ENCODE data around the gene OSBPL8.
"Not testable (repeated sequence)": the region's sequence is repeated elsewhere in the genome, so short reads cannot be mapped to it uniquely, and the experiment has no call there.

The OSBPL8 gene

GRCh38 chr12:76376876-76377275, 182.7 kb downstream of the OSBPL8 start:
- peaks cover 0 to 13% of the 10 kb centered on the region in 2 donors for H3K36me3 ChIP-seq (ENCODE audit: control insufficient read depth in 2 of 2, insufficient read depth in 2 of 2, low read length in 2 of 2)
- not testable (repeated sequence) for H3K27ac ChIP-seq (ENCODE audit: low read depth in 2 of 2, low read length in 2 of 2)

GRCh38 chr12:76375939-76376338, 183.6 kb downstream of the OSBPL8 start:
- H3K4me3 ChIP-seq (ENCODE audit: low read length in 2 of 2) = no peak overlapping the region
- no peak overlapping the region for H3K27ac ChIP-seq (ENCODE audit: low read depth in 2 of 2, low read length in 2 of 2)
- H3K36me3 ChIP-seq (ENCODE audit: control insufficient read depth in 2 of 2, insufficient read depth in 2 of 2, low read length in 2 of 2) = peaks cover 0 to 13% of the 10 kb centered on the region in 2 donors
- no peaks in the 10 kb centered on the region for H3K9me3 ChIP-seq (ENCODE audit: control insufficient read depth in 2 of 2, low read length in 2 of 2)
- no peaks in the 10 kb centered on the region for H3K4me1 ChIP-seq (ENCODE audit: control insufficient read depth in 2 of 2, insufficient read depth in 2 of 2, low read length in 2 of 2)
- no peaks in the 10 kb centered on the region for H3K27me3 ChIP-seq (ENCODE audit: control insufficient read depth in 2 of 2, insufficient read depth in 2 of 2, low read length in 2 of 2)
- H3K9ac ChIP-seq (ENCODE audit: low read depth in 1 of 2, low read length in 2 of 2) = no peak overlapping the region

More at GRCh38 chr12:76376876-76377275, 182.7 kb downstream of the OSBPL8 start:
- H3K4me1 ChIP-seq (ENCODE audit: control insufficient read depth in 2 of 2, insufficient read depth in 2 of 2, low read length in 2 of 2); H3K9me3 ChIP-seq (ENCODE audit: control insufficient read depth in 2 of 2, low read length in 2 of 2); H3K9ac ChIP-seq (ENCODE audit: low read depth in 1 of 2, low read length in 2 of 2); H3K4me3 ChIP-seq (ENCODE audit: low read length in 2 of 2); H3K27me3 ChIP-seq (ENCODE audit: control insufficient read depth in 2 of 2, insufficient read depth in 2 of 2, low read length in 2 of 2): not testable (repeated sequence)

GRCh38 chr12:76375470-76375869, 184.1 kb downstream of the OSBPL8 start:
- Histone ChIP-seq H3K27me3 (ENCODE audit: control insufficient read depth in 2 of 2, insufficient read depth in 2 of 2, low read length in 2 of 2) (no peaks in the 10 kb centered on the region), H3K4me1 (ENCODE audit: control insufficient read depth in 2 of 2, insufficient read depth in 2 of 2, low read length in 2 of 2) (no peaks in the 10 kb centered on the region), H3K9ac (ENCODE audit: low read depth in 1 of 2, low read length in 2 of 2) (no peak overlapping the region), H3K27ac (ENCODE audit: low read depth in 2 of 2, low read length in 2 of 2) (no peak overlapping the region), H3K36me3 (ENCODE audit: control insufficient read depth in 2 of 2, insufficient read depth in 2 of 2, low read length in 2 of 2) (peaks cover 2 to 13% of the 10 kb centered on the region in 2 donors), H3K4me3 (ENCODE audit: low read length in 2 of 2) (no peak overlapping the region), H3K9me3 (ENCODE audit: control insufficient read depth in 2 of 2, low read length in 2 of 2) (no peaks in the 10 kb centered on the region)

- Histone ChIP-seq H3K36me3 (ENCODE audit: control insufficient read depth in 2 of 2, insufficient read depth in 2 of 2, low read length in 2 of 2) (peaks cover 7 to 13% of the 10 kb centered on the region in 2 donors), H3K27ac (ENCODE audit: low read depth in 2 of 2, low read length in 2 of 2) (no peak overlapping the region), H3K4me3 (ENCODE audit: low read length in 2 of 2) (no peak overlapping the region), H3K27me3 (ENCODE audit: control insufficient read depth in 2 of 2, insufficient read depth in 2 of 2, low read length in 2 of 2) (no peaks in the 10 kb centered on the region), H3K4me1 (ENCODE audit: control insufficient read depth in 2 of 2, insufficient read depth in 2 of 2, low read length in 2 of 2) (no peaks in the 10 kb centered on the region), H3K9me3 (ENCODE audit: control insufficient read depth in 2 of 2, low read length in 2 of 2) (no peaks in the 10 kb centered on the region), H3K9ac (ENCODE audit: low read depth in 1 of 2, low read length in 2 of 2) (no peak overlapping the region)
These were observed 185.1 kb downstream of the OSBPL8 start for GRCh38 chr12:76374386-76375020.

- Histone ChIP-seq H3K36me3 (ENCODE audit: control insufficient read depth in 2 of 2, insufficient read depth in 2 of 2, low read length in 2 of 2) (peaks cover 13 to 20% of the 10 kb centered on the region in 2 donors), H3K27me3 (ENCODE audit: control insufficient read depth in 2 of 2, insufficient read depth in 2 of 2, low read length in 2 of 2) (no peaks in the 10 kb centered on the region), H3K9ac (ENCODE audit: low read depth in 1 of 2, low read length in 2 of 2) (no peak overlapping the region), H3K27ac (ENCODE audit: low read depth in 2 of 2, low read length in 2 of 2) (no peak overlapping the region), H3K4me1 (ENCODE audit: control insufficient read depth in 2 of 2, insufficient read depth in 2 of 2, low read length in 2 of 2) (no peaks in the 10 kb centered on the region), H3K4me3 (ENCODE audit: low read length in 2 of 2) (no peak overlapping the region), H3K9me3 (ENCODE audit: control insufficient read depth in 2 of 2, low read length in 2 of 2) (no peaks in the 10 kb centered on the region)
These were observed 191.3 kb downstream of the OSBPL8 start for GRCh38 chr12:76368230-76368629.

- Histone ChIP-seq H3K4me3 (ENCODE audit: low read length in 2 of 2) (no peak overlapping the region), H3K9ac (ENCODE audit: low read depth in 1 of 2, low read length in 2 of 2) (no peak overlapping the region), H3K27me3 (ENCODE audit: control insufficient read depth in 2 of 2, insufficient read depth in 2 of 2, low read length in 2 of 2) (no peaks in the 10 kb centered on the region), H3K4me1 (ENCODE audit: control insufficient read depth in 2 of 2, insufficient read depth in 2 of 2, low read length in 2 of 2) (no peaks in the 10 kb centered on the region), H3K9me3 (ENCODE audit: control insufficient read depth in 2 of 2, low read length in 2 of 2) (no peaks in the 10 kb centered on the region), H3K27ac (ENCODE audit: low read depth in 2 of 2, low read length in 2 of 2) (no peak overlapping the region), H3K36me3 (ENCODE audit: control insufficient read depth in 2 of 2, insufficient read depth in 2 of 2, low read length in 2 of 2) (peaks cover 9 to 20% of the 10 kb centered on the region in 2 donors)
These were observed 193.4 kb downstream of the OSBPL8 start for GRCh38 chr12:76366163-76366562.

GRCh38 chr12:76364131-76364530, 195.4 kb downstream of the OSBPL8 start:
- H3K4me1 ChIP-seq (ENCODE audit: control insufficient read depth in 2 of 2, insufficient read depth in 2 of 2, low read length in 2 of 2); H3K9ac ChIP-seq (ENCODE audit: low read depth in 1 of 2, low read length in 2 of 2); H3K27ac ChIP-seq (ENCODE audit: low read depth in 2 of 2, low read length in 2 of 2); H3K9me3 ChIP-seq (ENCODE audit: control insufficient read depth in 2 of 2, low read length in 2 of 2); H3K27me3 ChIP-seq (ENCODE audit: control insufficient read depth in 2 of 2, insufficient read depth in 2 of 2, low read length in 2 of 2); H3K4me3 ChIP-seq (ENCODE audit: low read length in 2 of 2): not testable (repeated sequence)
- peaks cover 9 to 14% of the 10 kb centered on the region in 2 donors for H3K36me3 ChIP-seq (ENCODE audit: control insufficient read depth in 2 of 2, insufficient read depth in 2 of 2, low read length in 2 of 2)

- Histone ChIP-seq H3K27ac (ENCODE audit: low read depth in 2 of 2, low read length in 2 of 2) (no peak overlapping the region), H3K4me1 (ENCODE audit: control insufficient read depth in 2 of 2, insufficient read depth in 2 of 2, low read length in 2 of 2) (no peaks in the 10 kb centered on the region), H3K36me3 (ENCODE audit: control insufficient read depth in 2 of 2, insufficient read depth in 2 of 2, low read length in 2 of 2) (peaks cover 3 to 7% of the 10 kb centered on the region in 2 donors), H3K27me3 (ENCODE audit: control insufficient read depth in 2 of 2, insufficient read depth in 2 of 2, low read length in 2 of 2) (no peaks in the 10 kb centered on the region), H3K4me3 (ENCODE audit: low read length in 2 of 2) (no peak overlapping the region), H3K9ac (ENCODE audit: low read depth in 1 of 2, low read length in 2 of 2) (no peak overlapping the region), H3K9me3 (ENCODE audit: control insufficient read depth in 2 of 2, low read length in 2 of 2) (no peaks in the 10 kb centered on the region)
These were observed 199.3 kb downstream of the OSBPL8 start for GRCh38 chr12:76360316-76360715.

GRCh38 chr12:76356071-76356470, 203.5 kb downstream of the OSBPL8 start:
- H3K36me3 ChIP-seq (ENCODE audit: control insufficient read depth in 2 of 2, insufficient read depth in 2 of 2, low read length in 2 of 2) = peaks cover 3 to 7% of the 10 kb centered on the region in 2 donors
- no peak overlapping the region for H3K4me3 ChIP-seq (ENCODE audit: low read length in 2 of 2)

GRCh38 chr12:76348079-76348901, 211.3 kb downstream of the OSBPL8 start, which contains the start of gene BBS10:
Gene BBS10 (minus strand): TSS chr12:76348415. CDS start chr12:76348358, 57 bp downstream.
- Histone ChIP-seq H3K27ac (ENCODE audit: low read depth in 2 of 2, low read length in 2 of 2) (peak within 1 kb of the TSS; percentile 67 to 81), H3K4me3 (ENCODE audit: low read length in 2 of 2) (peak within 1 kb of the TSS; percentile 86 to 94), H3K9me3 (ENCODE audit: control insufficient read depth in 2 of 2, low read length in 2 of 2) (no peaks in the 10 kb centered on the region), H3K4me1 (ENCODE audit: control insufficient read depth in 2 of 2, insufficient read depth in 2 of 2, low read length in 2 of 2) (peaks cover 5 to 8% of the 10 kb centered on the region in 2 donors), H3K36me3 (ENCODE audit: control insufficient read depth in 2 of 2, insufficient read depth in 2 of 2, low read length in 2 of 2) (no peaks in the 10 kb centered on the region), H3K9ac (ENCODE audit: low read depth in 1 of 2, low read length in 2 of 2) (peak within 1 kb of the TSS; percentile 70), H3K27me3 (ENCODE audit: control insufficient read depth in 2 of 2, insufficient read depth in 2 of 2, low read length in 2 of 2) (no peaks in the 10 kb centered on the region)

More at GRCh38 chr12:76356071-76356470, 203.5 kb downstream of the OSBPL8 start:
- no peaks in the 10 kb centered on the region for H3K9me3 ChIP-seq (ENCODE audit: control insufficient read depth in 2 of 2, low read length in 2 of 2)
- no peaks in the 10 kb centered on the region for H3K4me1 ChIP-seq (ENCODE audit: control insufficient read depth in 2 of 2, insufficient read depth in 2 of 2, low read length in 2 of 2)
- no peak overlapping the region for H3K27ac ChIP-seq (ENCODE audit: low read depth in 2 of 2, low read length in 2 of 2)
- no peak overlapping the region for H3K9ac ChIP-seq (ENCODE audit: low read depth in 1 of 2, low read length in 2 of 2)
- H3K27me3 ChIP-seq (ENCODE audit: control insufficient read depth in 2 of 2, insufficient read depth in 2 of 2, low read length in 2 of 2) = no peaks in the 10 kb centered on the region
